CD4-positive, alpha-beta T cell (primary cell): ENCODE data around the gene ABR. TPM values are rescaled to one million over a fixed set of nuclear protein-coding genes. Genes with fewer than 3 reads are reported as not detected.

ENCODE experiments used
- ATAC-seq: fragments of 200-7000 bp; cut with Tn5 transposase; one replicate; pipeline ENCODE4 v1.10.0; 2022; ENCODE audit warnings: mild to moderate bottlenecking; ENCODE audit not compliant: poor library complexity
- CTCF ChIA-PET: fragments of 350-600 bp; sonication (Branson Sonifier 250); formaldehyde crosslinking; loops from one replicate; lab custom pipeline; 2021; ENCODE audit warnings: antibody characterized with exemption, inconsistent platforms; lab: Charles Lee
- POLR2A ChIA-PET: fragments of 350-600 bp; sonication (Branson Sonifier 250); formaldehyde crosslinking; loops from one replicate; lab custom pipeline; 2021; ENCODE audit warnings: antibody characterized with exemption, inconsistent platforms; lab: Charles Lee
- DNase-seq, 14 experiments: peaks; one replicate each; pipeline ENCODE4 v3.0.0-alpha.2; 2013 to 2020; ENCODE audit warnings: mixed read lengths in 2 of 14
- H3K27ac ChIP-seq, 2 donors: one replicate each; pipeline versions ENCODE4 v1.5.1 to v1.7.0; 2013; ENCODE audit warnings: low read length in 2 of 2, low read depth in 1 of 2, mild to moderate bottlenecking in 1 of 2
- H3K27me3 ChIP-seq, 2 experiments: 1 replicate in 1 of 2; 2 replicates in 1 of 2; pipeline versions ENCODE4 v1.6.1 to v1.7.0; 2013; ENCODE audit warnings: low read length in 2 of 2, control low read depth in 1 of 2, mild to moderate bottlenecking in 1 of 2, moderate library complexity in 1 of 2; ENCODE audit not compliant: insufficient read depth in 2 of 2, control insufficient read depth in 1 of 2
- H3K36me3 ChIP-seq: one replicate; pipeline ENCODE4 v1.6.1; 2013; ENCODE audit warnings: low read length, control low read depth; ENCODE audit not compliant: insufficient read depth
- H3K4me1 ChIP-seq: one replicate; pipeline ENCODE4 v1.6.1; 2013; ENCODE audit warnings: low read length, control low read depth; ENCODE audit not compliant: insufficient read depth
- H3K4me3 ChIP-seq: one replicate; pipeline ENCODE4 v1.5.1; 2013; ENCODE audit warnings: mild to moderate bottlenecking, low read length, moderate library complexity
- H3K9me3 ChIP-seq, 2 experiments: 1 replicate in 1 of 2; 2 replicates in 1 of 2; pipeline versions ENCODE4 v1.6.1 to v1.7.0; 2013; ENCODE audit warnings: low read length in 2 of 2, mild to moderate bottlenecking in 2 of 2, control low read depth in 1 of 2, moderate library complexity in 1 of 2; ENCODE audit not compliant: control insufficient read depth in 1 of 2, insufficient read depth in 1 of 2
- H3K27ac Mint-ChIP-seq: one replicate; pipeline ENCODE4 v1.8.0; 2020; ENCODE audit warnings: mixed read lengths
- H3K27me3 Mint-ChIP-seq: one replicate; pipeline ENCODE4 v1.8.0; 2021; ENCODE audit warnings: mixed read lengths
- H3K36me3 Mint-ChIP-seq: one replicate; pipeline ENCODE4 v1.8.0; 2021; ENCODE audit warnings: low read depth, mixed read lengths
- H3K4me1 Mint-ChIP-seq: one replicate; pipeline ENCODE4 v1.8.0; 2021; ENCODE audit warnings: low read depth, mixed read lengths
- H3K4me3 Mint-ChIP-seq: one replicate; pipeline ENCODE4 v1.8.0; 2020; ENCODE audit warnings: mild to moderate bottlenecking, mixed read lengths
- H3K9me3 Mint-ChIP-seq: one replicate; pipeline ENCODE4 v1.8.0; 2020; ENCODE audit warnings: mixed read lengths
- intact Hi-C, 2 experiments: fragments of 100-400 bp; cut with DNase I in 1 of 2; cut with micrococcal nuclease in 1 of 2; formaldehyde crosslinking; loops; one replicate each; pipeline versions ENCODE4 v1.15.1 to v1.9.0; 2023 to 2025; cut with DNase I, micrococcal nuclease
- total RNA-seq, 174 experiments: library from RNA in 2 of 174; stranded (reverse) in 2 of 174; gene quantifications; one replicate each; pipeline ENCODE4 v1.2.3 and lab custom pipeline; 2021 to 2026
- TF ChIP-seq, protein P1 (sequence below): fragments of 200-600 bp; IDR thresholded peaks from one replicate; pipeline ENCODE4 v1.8.0; 2022; ENCODE audit warnings: antibody characterized with exemption, mild to moderate bottlenecking

Gene ABR
- total RNA-seq, 2 experiments from 2014 or later: 72.4 to 74.8 TPM

DNA sequence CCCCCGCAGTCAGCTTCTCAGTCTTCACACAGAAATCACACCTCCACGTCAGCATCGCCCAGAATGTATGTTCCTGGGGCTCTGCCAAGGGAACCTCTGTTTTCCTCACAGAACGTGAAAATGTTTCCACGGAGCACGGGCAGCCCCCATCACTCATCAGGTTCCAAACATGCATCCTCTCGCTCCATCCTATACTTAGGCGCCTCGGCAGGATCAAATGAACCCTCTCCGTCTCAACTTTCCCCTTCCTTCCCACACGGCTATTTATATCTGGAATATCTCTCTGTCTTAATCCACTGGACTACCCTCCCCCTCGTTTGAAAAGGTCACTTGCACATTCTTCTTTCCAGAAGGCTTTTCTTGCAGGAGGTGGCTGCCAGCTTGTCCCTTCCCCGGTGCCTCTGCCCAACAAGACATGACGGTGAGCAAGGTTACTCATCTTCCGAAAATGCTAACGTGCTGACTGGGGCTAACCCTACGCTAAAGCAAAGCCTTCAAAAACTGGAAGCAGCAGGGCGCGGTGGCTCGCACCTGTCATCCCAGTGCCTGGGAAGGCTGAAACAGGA, 221.8 kb downstream of the ABR start:
- POLR2A ChIA-PET: no interaction called here
- Histone ChIP-seq H3K36me3 (no peaks in the 10 kb centered on the region), H3K9me3 (no peaks in the 10 kb centered on the region), H3K27me3 (peaks cover 0 to 5% of the 10 kb centered on the region in 2 experiments), H3K4me1 (no peaks in the 10 kb centered on the region), H3K27ac (no peak overlapping the region), H3K4me3 (no peak overlapping the region)
- Mint-ChIP-seq H3K36me3 (no peaks in the 10 kb centered on the region), H3K4me1 (no peaks in the 10 kb centered on the region), H3K27ac (no peak overlapping the region), H3K27me3 (peaks cover 14% of the 10 kb centered on the region), H3K4me3 (no peak overlapping the region), H3K9me3 (no peaks in the 10 kb centered on the region)
- TF ChIP-seq, protein P1, sequence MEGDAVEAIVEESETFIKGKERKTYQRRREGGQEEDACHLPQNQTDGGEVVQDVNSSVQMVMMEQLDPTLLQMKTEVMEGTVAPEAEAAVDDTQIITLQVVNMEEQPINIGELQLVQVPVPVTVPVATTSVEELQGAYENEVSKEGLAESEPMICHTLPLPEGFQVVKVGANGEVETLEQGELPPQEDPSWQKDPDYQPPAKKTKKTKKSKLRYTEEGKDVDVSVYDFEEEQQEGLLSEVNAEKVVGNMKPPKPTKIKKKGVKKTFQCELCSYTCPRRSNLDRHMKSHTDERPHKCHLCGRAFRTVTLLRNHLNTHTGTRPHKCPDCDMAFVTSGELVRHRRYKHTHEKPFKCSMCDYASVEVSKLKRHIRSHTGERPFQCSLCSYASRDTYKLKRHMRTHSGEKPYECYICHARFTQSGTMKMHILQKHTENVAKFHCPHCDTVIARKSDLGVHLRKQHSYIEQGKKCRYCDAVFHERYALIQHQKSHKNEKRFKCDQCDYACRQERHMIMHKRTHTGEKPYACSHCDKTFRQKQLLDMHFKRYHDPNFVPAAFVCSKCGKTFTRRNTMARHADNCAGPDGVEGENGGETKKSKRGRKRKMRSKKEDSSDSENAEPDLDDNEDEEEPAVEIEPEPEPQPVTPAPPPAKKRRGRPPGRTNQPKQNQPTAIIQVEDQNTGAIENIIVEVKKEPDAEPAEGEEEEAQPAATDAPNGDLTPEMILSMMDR: no peak
- ATAC-seq: no peak
- intact Hi-C loops: no loop called here
- CTCF ChIA-PET: no interaction called here
- DNase-seq: no peak

- ChIA-PET POLR2A (no interaction called here), CTCF (no interaction called here)
- DNase-seq (no peak), ATAC-seq (no peak)
- Mint-ChIP-seq H3K36me3 (no peaks in the 10 kb centered on the region), H3K27ac (no peak overlapping the region), H3K4me1 (no peaks in the 10 kb centered on the region), H3K9me3 (no peaks in the 10 kb centered on the region), H3K4me3 (no peak overlapping the region), H3K27me3 (peaks cover 6% of the 10 kb centered on the region)
- Histone ChIP-seq H3K4me1 (peaks cover 1% of the 10 kb centered on the region), H3K27ac (no peak overlapping the region), H3K36me3 (no peaks in the 10 kb centered on the region), H3K4me3 (no peak overlapping the region), H3K9me3 (peaks cover 0 to 5% of the 10 kb centered on the region in 2 experiments), H3K27me3 (peaks cover 1 to 6% of the 10 kb centered on the region in 2 experiments)
- TF ChIP-seq, protein P1: no peak
- intact Hi-C loops: no loop called here
These were observed 222.9 kb downstream of the ABR start for GRCh38 chr17:956905-957304.

- peaks cover 5 to 22% of the 10 kb centered on the region in 2 experiments for H3K27me3 ChIP-seq
- H3K4me3 Mint-ChIP-seq: no peak overlapping the region
- intact Hi-C loops: no loop called here
- peaks cover 5% of the 10 kb centered on the region for H3K4me1 ChIP-seq
- H3K27ac ChIP-seq: no peak overlapping the region
- ATAC-seq: no peak
- no peaks in the 10 kb centered on the region for H3K36me3 ChIP-seq
- ChIA-PET POLR2A (no interaction called here), CTCF (no interaction called here)
- H3K9me3 Mint-ChIP-seq: no peaks in the 10 kb centered on the region
- H3K4me1 Mint-ChIP-seq: no peaks in the 10 kb centered on the region
- TF ChIP-seq, protein P1: no peak
- H3K27ac Mint-ChIP-seq: no peak overlapping the region
- peaks cover 0 to 8% of the 10 kb centered on the region in 2 experiments for H3K9me3 ChIP-seq
- peaks cover 20% of the 10 kb centered on the region for H3K27me3 Mint-ChIP-seq
- no peak overlapping the region for H3K4me3 ChIP-seq
- H3K36me3 Mint-ChIP-seq: no peaks in the 10 kb centered on the region
- no peak for DNase-seq
These were observed 225.2 kb downstream of the ABR start for GRCh38 chr17:954431-955164.
